ENCODE measurements around the gene PPP6R3.

DNA sequence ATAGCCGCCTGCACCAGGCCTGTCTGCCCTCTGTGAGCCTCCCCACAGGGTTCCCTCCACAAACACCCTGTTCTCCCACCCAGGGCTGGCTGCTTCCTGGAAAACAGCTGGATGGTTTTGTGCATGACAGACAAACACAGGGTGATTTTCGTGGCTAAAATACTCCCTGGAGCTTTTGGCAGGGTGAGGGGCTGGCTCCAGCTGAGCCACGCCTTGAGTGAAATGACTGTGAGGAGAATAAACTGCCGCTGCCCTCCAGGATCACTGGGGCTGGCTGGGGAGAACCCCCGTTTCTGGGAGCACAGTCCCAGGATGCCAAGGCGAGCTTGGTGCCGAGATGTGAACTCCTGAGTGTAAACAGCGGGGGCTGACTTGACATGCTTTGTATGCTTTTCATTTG lies 20.3 kb upstream of the PPP6R3 start:
- TF ChIP-seq CTCF (IDR thresholded peaks at IDR 0.05) (no peak), POLR2A (IDR thresholded peaks at IDR 0.05) (no peak)

Data from esophagus squamous epithelium (tissue), 4 donors.